GM18909 (cell line): ENCODE results near the gene TEKTIP1.

ENCODE experiments used
- ATAC-seq: cut with Tn5 transposase; IDR thresholded peaks from one replicate; pipeline ENCODE4 v1.9.1; 2021; ENCODE audit warnings: mild to moderate bottlenecking; ENCODE audit not compliant: unreplicated experiment, poor library complexity

TEKTIP1 gene

DNA sequence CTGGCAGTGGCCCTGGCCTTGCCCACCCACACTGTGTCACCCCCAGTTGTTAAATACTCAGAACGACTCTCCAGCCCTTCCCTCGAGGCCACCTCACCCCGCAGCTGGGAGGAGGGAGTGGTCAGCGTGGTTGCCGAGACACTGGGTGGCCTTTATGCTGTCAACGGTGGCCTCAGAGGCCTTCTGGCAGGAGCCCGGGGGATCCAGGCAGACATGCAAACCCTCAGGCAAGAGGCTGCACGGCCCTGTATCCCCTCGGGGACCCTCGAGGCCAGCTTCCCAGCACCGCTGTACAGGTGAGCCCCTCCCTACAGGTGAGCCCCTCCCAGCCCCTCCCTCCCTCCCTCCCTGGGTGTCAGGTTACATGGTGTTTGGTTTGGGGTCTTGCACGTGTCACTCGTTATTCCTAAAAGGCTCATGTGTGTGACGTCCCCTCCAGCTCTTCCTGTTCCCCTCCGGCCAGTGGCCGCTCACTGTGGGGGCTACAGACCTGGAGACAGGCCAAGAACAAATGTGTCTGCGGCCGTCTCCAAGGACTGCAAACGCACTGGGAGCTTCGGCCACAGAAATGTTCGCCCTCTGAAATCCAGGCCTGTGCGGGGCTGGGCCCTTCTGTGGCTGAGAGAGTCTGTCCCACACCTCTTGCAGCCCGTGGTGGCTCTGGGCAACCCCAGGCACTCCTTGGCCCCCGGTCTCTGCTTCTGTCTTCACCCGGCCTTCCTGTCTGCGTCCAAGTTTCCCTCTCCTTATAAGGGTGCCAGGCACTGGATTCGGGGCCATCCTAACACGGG, at the start of gene TEKTIP1:
TEKTIP1 (plus strand) TSS at position 210 of the 791 bp plus-strand sequence; CDS start at position 214, 4 bp downstream.
- no peak for ATAC-seq

DNA sequence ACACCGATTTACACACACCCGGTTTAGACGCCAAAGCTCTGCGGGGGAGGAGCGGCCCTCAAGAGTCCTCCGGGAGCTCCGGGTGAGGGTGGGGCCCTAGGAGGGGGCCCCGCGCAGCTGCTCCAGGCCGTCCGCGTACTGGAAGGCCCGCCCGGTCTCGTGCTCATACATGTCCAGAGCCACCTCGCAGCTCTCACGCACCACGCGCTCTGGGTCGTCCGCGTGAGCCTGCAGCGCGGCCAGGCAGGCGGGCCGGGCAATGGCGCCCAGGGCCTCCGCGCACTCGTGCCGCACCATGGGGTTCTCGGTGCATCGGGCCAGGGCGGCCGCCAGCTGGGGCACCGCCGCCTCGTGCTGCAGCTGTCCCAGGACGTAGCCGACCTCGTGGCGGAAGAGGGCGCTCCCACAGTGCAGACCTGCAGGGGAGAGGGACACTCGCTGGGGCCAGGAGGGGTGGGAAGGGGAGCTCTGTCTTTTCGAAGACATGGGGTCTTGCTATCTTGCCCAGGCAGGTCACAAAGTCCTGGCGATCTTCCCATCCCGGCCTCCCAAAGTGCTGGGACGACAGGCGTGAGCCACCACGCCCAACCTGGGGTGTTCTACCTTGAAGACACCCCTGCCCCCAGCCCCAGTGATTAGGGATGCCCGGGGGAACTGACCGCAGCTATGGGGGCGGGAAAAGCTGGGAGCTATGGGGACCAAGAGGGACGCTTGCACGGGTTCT, 47.4 kb upstream of the TEKTIP1 start:
- no peak for ATAC-seq

DNA sequence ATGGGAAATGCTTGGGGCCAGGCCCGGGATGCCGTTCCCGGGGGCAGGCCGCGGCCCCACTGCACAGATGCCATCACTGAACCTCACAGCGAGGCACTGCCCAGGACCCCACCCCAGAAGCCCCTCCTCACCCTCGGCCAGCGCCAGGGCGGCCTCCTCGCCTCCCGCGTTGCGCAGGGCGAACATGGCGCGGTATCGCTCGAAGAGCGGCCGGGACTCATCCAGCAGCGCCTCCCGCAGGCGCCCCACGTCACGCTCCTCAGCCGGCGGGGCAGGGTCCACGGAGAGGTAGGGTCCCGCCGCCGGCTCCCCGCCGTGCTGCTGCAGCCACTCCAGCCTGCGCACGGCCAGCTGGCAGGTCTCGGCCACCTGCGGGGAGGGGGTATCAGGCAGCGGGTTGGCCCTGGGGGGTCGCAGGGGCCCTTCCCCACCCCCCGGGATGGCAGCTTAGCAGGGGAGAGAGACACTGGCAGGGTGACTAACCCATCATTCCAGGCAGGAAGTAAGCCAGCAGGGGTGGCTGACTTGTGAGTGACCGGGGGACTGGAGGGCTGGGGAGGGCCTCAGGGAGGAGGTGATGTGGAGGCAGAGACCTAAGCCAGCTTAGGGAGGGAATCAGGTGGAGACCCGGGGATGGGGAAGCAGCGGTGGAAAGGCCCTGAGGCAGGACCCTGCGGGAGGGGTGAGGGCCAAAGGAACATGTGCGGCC, 46.7 kb upstream of the TEKTIP1 start:
- no peak for ATAC-seq

GRCh38 chr19:3492919-3493318, 46.1 kb upstream of the TEKTIP1 start:
- ATAC-seq, result no peak

DNA sequence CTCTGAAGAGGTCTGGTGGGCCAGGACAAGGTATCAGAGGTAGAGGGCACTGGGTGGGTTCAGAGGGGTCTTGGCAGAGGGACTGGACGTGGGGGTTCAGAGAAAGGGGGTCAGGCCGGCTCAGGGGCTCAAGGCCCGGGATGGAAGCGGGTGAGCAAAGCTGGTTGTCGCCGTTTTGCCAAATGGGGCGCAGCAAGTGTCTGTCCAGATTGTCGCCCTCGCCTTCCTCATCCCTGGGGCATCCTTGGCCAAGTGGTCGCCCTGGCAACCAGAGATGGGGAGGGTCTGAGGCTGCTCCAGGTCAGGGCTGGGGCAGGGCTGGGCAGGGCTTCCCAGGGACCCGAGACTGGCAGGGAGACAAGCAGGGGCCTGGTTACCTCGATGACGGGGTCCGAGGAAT, 45.3 kb upstream of the TEKTIP1 start:
- no peak for ATAC-seq

GRCh38 chr19:3494051-3494450, 44.9 kb upstream of the TEKTIP1 start:
- ATAC-seq, result no peak

- no peak for ATAC-seq
Observed at GRCh38 chr19:3494559-3494958, 44.4 kb upstream of the TEKTIP1 start.

GRCh38 chr19:3496392-3497273, 42.3 kb upstream of the TEKTIP1 start:
- ATAC-seq, result no peak

DNA sequence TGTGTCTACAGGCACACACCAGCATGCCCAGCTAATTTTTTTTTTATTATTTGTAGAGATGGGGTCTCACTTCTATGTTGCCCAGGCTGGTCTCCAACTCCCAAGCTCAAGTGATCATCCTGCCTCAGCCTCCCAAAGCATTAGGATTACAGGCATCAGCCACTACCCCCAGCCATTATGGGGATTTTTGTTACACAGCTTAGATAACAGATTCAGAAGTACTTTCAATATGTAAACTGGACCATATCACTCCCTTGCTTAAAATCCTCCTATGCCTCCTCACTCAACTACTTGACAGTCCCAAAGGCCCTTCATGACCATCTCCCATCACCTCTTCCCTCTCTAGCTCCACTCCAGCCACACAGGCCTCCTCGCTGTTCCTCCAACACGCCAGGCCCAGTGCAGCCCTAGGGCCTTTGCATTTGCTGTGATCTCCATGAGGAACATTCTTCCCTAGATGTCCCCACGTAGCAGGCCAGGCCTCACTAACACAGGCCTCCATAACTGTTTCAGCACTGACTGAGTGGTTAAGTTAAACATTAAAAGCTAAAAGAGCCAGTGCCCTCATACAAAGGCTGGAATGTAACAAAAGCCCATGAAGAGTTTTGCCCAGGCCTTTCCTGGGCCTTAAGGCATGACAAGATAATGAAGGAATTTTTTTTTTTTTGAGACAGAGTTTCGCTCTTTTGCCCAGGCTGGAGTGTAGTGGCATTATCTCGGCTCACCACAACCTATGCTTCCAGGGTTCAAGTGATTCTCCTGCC, 41.0 kb upstream of the TEKTIP1 start:
- no peak for ATAC-seq

DNA sequence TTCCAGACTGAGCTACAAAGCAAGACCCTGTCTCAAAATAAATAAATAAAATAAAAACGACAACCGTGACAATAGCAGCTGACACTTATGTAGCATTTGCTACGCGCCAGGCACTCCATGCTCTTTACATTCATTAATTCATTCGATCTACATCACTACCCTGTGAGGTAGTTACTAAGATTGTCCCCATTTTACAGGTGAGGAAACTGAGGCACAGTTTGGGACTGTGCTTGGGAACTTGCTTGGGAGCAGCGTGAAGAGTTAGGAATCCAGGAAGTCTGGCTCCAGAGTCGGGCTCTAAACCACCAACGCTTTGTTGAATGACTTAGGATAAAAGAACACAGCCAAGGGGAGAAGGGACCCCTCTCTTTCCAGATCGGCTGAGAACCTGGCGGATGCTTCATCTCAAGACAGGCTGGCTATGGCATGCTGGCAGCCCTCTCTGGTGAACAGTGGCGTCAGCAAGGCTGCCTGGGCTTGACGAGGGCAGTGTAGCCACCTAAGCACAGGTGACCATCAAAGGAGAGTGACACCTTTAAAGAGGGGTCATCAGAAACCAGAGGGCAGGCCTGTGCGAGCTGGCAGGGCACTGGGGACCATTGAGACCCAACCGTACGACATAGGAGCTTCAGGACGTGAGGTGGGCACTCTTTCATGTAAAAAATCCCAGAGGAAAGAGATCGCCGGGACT, 39.1 kb upstream of the TEKTIP1 start:
- ATAC-seq, result no peak

DNA sequence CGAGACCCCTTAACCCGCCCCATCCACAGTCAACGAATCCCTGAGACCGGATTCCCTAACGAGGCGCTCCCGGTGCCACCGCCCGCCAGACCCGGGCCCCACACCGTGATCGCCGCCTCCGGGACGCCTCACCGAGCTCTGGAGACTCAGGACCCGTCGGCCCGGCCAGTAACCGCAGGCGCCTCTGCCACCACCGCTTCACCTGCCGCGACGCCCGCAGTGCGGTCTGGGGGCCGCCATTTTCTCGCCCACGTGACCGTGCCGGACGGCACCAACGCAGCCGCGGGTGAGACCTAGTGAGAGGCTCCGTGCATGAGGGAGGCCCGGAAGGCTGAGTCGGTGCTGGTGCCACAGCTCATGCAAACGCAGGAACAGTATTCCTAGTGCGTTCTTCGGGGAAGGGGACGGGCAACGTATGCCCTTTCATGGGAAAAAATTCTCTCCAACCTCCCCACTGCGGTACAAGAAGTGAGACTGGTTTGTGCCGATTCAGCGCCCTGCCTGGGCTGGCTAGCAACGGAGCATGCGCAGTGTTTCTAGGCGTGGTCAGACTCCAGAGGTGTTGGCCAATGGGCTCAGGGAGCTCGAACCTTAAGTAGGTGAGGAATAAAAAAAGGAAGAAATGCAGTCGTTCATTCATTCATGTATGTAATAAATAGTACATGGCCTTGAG, 38.4 kb upstream of the TEKTIP1 start, which contains the start of gene DOHH:
DOHH (minus strand) TSS at position 246 of the 673 bp plus-strand sequence. CDS start 3,860 bp downstream, outside the sequence.
- peak; percentile 85 for ATAC-seq

DNA sequence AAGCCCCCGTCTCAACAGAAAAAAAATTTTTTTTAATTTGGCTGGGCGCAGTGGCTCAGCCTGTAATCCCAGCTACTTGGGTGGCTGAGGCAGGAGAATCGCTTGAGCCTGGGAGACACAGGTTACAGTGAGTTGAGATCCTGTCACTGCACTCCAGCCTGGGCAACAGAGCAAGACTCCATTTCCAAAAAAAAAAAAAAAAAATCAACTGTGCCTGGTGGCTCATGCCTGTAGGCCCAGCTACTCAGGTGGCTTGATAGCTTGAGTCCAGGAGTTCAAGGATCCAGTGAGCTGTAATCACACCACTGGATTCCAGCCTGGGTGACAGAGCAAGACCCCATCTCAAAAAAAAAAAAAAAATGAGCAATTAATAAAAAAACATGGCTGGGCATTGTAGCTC, 37.2 kb upstream of the TEKTIP1 start:
- ATAC-seq, result no peak

DNA sequence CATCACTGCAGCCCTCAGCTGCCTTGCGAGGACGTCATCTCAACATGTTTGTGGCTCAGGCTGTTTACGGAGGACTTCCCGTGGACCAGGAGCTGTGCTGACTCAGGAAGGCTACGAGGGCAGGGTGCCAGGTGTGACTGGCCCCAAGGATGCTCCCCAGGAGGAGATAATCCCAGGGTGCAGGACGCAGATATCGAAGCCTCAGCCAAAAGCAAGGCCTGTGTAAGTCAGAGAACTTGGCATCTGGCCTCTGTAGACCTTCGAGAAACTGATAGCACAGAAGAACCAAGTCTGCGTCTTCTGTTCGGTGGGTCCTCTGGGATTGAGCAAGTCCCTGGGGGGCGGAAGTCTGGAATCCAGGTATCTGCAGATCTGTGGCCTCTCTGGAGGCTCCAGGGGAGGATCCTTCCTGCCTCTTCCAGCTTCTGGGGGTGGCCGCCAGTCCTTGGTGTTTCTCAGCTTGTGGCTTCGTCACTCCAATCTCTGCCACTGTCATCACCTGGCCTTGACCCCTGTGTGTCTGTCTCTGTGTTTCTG, 35.9 kb upstream of the TEKTIP1 start:
- ATAC-seq, result no peak

DNA sequence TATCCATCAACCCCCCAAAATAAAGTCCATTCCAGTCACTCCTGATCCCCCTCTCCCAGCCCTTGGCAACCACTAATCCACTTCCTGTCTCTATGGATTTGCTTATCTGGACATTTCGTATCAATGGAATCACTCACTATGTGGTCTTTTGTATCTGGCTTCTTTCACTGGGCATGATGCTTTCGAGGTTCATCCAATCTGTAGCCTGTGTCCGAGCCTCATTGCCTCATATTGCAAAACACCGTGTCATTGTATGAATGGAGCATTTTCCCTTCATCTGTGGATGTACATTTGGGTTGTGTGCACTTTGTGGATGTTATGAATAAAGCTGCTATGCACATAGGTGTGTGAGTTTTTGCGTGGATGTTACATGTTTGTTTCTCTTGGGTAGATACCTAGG, 34.2 kb upstream of the TEKTIP1 start:
- no peak for ATAC-seq

DNA sequence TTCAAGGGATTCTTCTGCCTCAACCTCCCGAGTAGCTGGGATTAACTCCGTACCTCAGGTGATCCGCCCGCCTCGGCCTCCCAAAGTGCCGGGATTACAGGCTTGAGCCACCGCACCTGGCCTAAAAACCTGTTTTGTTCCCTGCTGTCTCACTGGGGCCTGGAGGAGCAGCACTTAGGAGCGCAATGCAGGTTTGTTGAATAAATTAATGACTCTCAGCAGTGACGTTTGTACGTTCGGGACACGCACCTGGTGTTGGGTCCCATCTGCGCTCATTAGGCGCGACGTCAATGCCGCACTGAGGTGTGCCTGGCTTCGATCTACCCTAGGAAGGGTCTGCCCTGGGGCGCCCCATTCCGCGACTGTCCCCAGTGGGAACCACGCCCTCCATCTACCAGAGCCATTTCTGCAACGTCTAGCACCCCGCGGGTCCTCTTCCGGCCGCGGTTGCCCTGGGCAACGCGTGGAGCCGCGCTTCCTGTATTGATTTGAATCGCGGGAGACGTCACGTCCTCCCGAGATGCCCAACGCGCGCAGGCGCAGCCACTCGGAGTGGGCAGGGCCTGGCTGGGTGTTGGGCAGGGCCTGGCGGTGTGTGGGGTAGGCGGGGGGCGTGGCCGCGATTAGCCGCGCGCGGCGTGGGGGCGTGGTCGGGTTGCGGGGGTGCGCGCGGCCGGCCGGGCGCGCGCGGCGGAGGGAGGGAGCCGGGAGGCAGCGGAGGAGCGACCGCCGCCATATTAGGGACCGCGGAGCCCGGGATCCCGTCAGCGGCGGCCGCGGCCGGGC, 33.2 kb upstream of the TEKTIP1 start, which contains the start of gene FZR1:
FZR1 (plus strand) TSS at position 714 of the 786 bp plus-strand sequence. CDS start 16,679 bp downstream, outside the sequence.
- ATAC-seq, result peak; percentile 85

DNA sequence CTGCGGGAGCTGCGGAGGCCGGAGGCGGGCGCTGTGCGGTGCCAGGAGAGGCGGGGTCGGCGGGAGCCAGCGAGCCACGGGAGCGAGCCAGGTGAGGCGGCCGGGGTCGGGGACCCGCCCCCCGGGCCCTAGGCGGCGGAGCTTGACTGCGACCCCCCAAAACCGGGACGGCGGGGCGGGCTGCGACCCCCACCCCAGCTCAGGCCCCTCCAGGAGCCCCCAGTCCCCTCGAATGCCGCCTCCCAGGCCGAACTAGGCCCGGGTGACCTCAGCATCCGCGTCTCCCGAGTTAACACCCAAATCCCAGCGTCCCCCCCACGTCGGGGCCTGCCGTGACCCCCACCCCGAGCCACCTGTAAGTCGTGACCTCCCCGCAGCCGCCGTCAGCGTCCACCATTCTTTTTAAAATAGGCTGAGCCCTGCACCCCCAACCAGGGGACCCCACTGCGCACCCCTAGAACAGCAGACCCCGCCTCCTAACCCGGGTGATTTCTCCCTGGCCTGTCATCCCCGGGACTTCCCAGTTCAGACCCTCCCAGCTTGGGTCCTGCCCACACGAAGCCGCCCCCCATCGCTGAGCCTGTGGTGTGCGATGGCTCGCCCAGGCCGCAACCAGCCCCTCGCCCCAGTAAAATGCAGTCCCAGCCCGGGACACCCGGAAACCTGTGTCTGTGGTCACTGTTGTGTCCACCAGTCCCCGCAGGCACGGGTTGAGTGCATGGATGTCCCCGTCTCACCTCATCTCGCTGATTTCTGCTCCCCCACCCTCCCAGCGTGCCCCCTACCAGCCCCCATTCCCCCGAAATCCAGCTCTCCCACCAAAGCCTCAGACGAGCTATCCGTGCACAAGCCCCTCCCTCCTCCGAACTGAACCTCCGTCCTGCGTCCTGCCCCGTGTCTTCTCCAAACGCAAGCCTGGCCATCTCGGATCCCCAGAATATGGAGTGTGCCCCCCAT, 32.3 kb upstream of the TEKTIP1 start:
- peak; percentile 22 for ATAC-seq
